Measurements from ENCODE around the gene GIPC2.

Gene GIPC2

GRCh38 chr1:78155121-78155520 lies 109.4 kb downstream of the GIPC2 start:
- H3K4me3 ChIP-seq (ENCODE audit: low read depth, low read length): no peak overlapping the region
- DNase-seq (ENCODE audit: low read depth): no peak
- TF ChIP-seq CTCF (conservative IDR thresholded peaks at IDR 0.05; ENCODE audit: low read depth, low read length): no peak

- H3K4me3 ChIP-seq (ENCODE audit: low read depth, low read length): no peak overlapping the region
- DNase-seq (ENCODE audit: low read depth): peak; percentile 93
- TF ChIP-seq CTCF (conservative IDR thresholded peaks at IDR 0.05; ENCODE audit: low read depth, low read length): no peak
These were observed 111.2 kb downstream of the GIPC2 start for GRCh38 chr1:78156805-78157521.

- H3K4me3 ChIP-seq (ENCODE audit: low read depth, low read length): no peak overlapping the region
- DNase-seq (ENCODE audit: low read depth): peak; percentile 60
- TF ChIP-seq CTCF (conservative IDR thresholded peaks at IDR 0.05; ENCODE audit: low read depth, low read length): no peak
These were observed 120.0 kb downstream of the GIPC2 start for GRCh38 chr1:78165816-78166215.

- no peak for TF ChIP-seq CTCF (conservative IDR thresholded peaks at IDR 0.05; ENCODE audit: low read depth, low read length)
- H3K4me3 ChIP-seq (ENCODE audit: low read depth, low read length): no peak overlapping the region
- no peak for DNase-seq (ENCODE audit: low read depth)
These were observed 122.5 kb downstream of the GIPC2 start for GRCh38 chr1:78168306-78168705.

GRCh38 chr1:78170859-78171258 lies 125.1 kb downstream of the GIPC2 start:
- no peak overlapping the region for H3K4me3 ChIP-seq (ENCODE audit: low read depth, low read length)
- TF ChIP-seq CTCF (conservative IDR thresholded peaks at IDR 0.05; ENCODE audit: low read depth, low read length): no peak
- DNase-seq (ENCODE audit: low read depth): no peak

- H3K4me3 ChIP-seq (ENCODE audit: low read depth, low read length): no peak overlapping the region
- no peak for TF ChIP-seq CTCF (conservative IDR thresholded peaks at IDR 0.05; ENCODE audit: low read depth, low read length)
- peak; percentile 60 for DNase-seq (ENCODE audit: low read depth)
These were observed 126.2 kb downstream of the GIPC2 start for GRCh38 chr1:78171736-78172590.
